Measurements from ENCODE around the gene HPCAL1. TPM values are rescaled to one million over a fixed set of nuclear protein-coding genes. Genes with fewer than 3 reads are reported as not detected.

The HPCAL1 gene
- total and polyA plus RNA-seq, 2 donors (not counting 3 experiments of a cell fraction or from before 2014, with no cell fraction given), result 56.5 to 77.4 TPM

GRCh38 chr2:10360460-10360849 lies 57.8 kb downstream of the HPCAL1 start:
- ChIA-PET CTCF (interaction anchor here (0.7 kb wide), 1 partner anchor 49 kb away, joined by 4 read pairs; no protein-coding TSS in a partner anchor), POLR2A (no interaction called here)
- H3K4me3 ChIP-seq (replicated peaks in 1 of 3; ENCODE audit: insufficient read depth in 1 of 3, low read depth in 1 of 3, low read length in 3 of 3), result no peak overlapping the region
- H3K4me1 ChIP-seq (ENCODE audit: control insufficient read depth, extremely low read depth, insufficient read depth, low read length), result no peaks in the 10 kb centered on the region
- H3K4me2 ChIP-seq (ENCODE audit: insufficient read depth, low read length), result no peak overlapping the region
- no TSS peak for BruUV-seq (replicated peaks)
- FAIRE-seq (no peak), DNase-seq (ENCODE audit: low read depth, low spot score) (no peak)
- dilution Hi-C loops (cut with MboI; ENCODE audit: extremely low pct_ligation_motif_present, low sequenced_read_pairs) (no loop called here), intact Hi-C loops (cut with micrococcal nuclease) (no loop called here)
- H3K9me1 ChIP-seq (replicated peaks; ENCODE audit: control insufficient read depth, extremely low read depth, insufficient read depth, low read length), result no peaks in the 10 kb centered on the region
- H4K20me1 ChIP-seq (replicated peaks; ENCODE audit: control insufficient read depth, extremely low read depth, insufficient read depth, low read length), result no peaks in the 10 kb centered on the region
- H3K27me3 ChIP-seq (ENCODE audit: control insufficient read depth in 2 of 2, insufficient read depth in 2 of 2, low read length in 2 of 2), result no peaks in the 10 kb centered on the region
- no peaks in the 10 kb centered on the region for H3K9me3 ChIP-seq (replicated peaks; ENCODE audit: control insufficient read depth, insufficient read depth, low read length)
- H3K9ac ChIP-seq (replicated peaks; ENCODE audit: extremely low read depth, insufficient read depth, low read length), result no peak overlapping the region
- no peak overlapping the region for H2AFZ ChIP-seq (ENCODE audit: low read depth, low read length)
- no peak overlapping the region for H3K27ac ChIP-seq (ENCODE audit: insufficient read depth, low read depth, low read length)
- H3K36me3 ChIP-seq (ENCODE audit: control insufficient read depth in 2 of 2, extremely low read depth in 1 of 2, insufficient read depth in 2 of 2, low read length in 2 of 2), result no peaks in the 10 kb centered on the region
- peaks cover 28% of the 10 kb centered on the region for H3K79me2 ChIP-seq (ENCODE audit: control insufficient read depth, insufficient read depth, low read length)
- no peak for TF ChIP-seq EZH2 (IDR thresholded peaks at IDR 0.05; ENCODE audit: borderline replicate concordance, low read depth, low read length, severe bottlenecking)
- TF ChIP-seq POLR2A (IDR thresholded peaks at IDR 0.05; ENCODE audit: low read depth, low read length), result no peak
- TF ChIP-seq CTCF (IDR thresholded peaks at IDR 0.05; ENCODE audit: extremely low read depth in 1 of 2, insufficient read depth in 1 of 2, low read depth in 1 of 2, low read length in 2 of 2), result no peak
- TF ChIP-seq JUN (IDR thresholded peaks at IDR 0.05; ENCODE audit: borderline replicate concordance, insufficient read depth, insufficient read length, low read depth), result no peak

- ChIA-PET CTCF (interaction anchor here (1.7 kb wide), 1 partner anchor 48 kb away, joined by 8 read pairs; no protein-coding TSS in a partner anchor), POLR2A (no interaction called here)
- peaks cover 25% of the 10 kb centered on the region for H3K79me2 ChIP-seq (ENCODE audit: control insufficient read depth, insufficient read depth, low read length)
- H3K27me3 ChIP-seq (ENCODE audit: control insufficient read depth in 2 of 2, insufficient read depth in 2 of 2, low read length in 2 of 2), result no peaks in the 10 kb centered on the region
- no peaks in the 10 kb centered on the region for H3K36me3 ChIP-seq (ENCODE audit: control insufficient read depth in 2 of 2, extremely low read depth in 1 of 2, insufficient read depth in 2 of 2, low read length in 2 of 2)
- H3K9ac ChIP-seq (replicated peaks; ENCODE audit: extremely low read depth, insufficient read depth, low read length), result no peak overlapping the region
- H4K20me1 ChIP-seq (replicated peaks; ENCODE audit: control insufficient read depth, extremely low read depth, insufficient read depth, low read length), result no peaks in the 10 kb centered on the region
- H3K9me3 ChIP-seq (replicated peaks; ENCODE audit: control insufficient read depth, insufficient read depth, low read length), result no peaks in the 10 kb centered on the region
- FAIRE-seq (no peak), DNase-seq (ENCODE audit: low read depth, low spot score) (no peak)
- BruUV-seq (replicated peaks), result no TSS peak
- TF ChIP-seq EZH2 (IDR thresholded peaks at IDR 0.05; ENCODE audit: borderline replicate concordance, low read depth, low read length, severe bottlenecking) (no peak), POLR2A (IDR thresholded peaks at IDR 0.05; ENCODE audit: low read depth, low read length) (no peak), GATA2 (IDR thresholded peaks at IDR 0.05; ENCODE audit: insufficient read depth, insufficient read length, low read depth, low read length) (no peak), CTCF (IDR thresholded peaks at IDR 0.05; ENCODE audit: extremely low read depth in 1 of 2, insufficient read depth in 1 of 2, low read depth in 1 of 2, low read length in 2 of 2) (no peak), MYC (IDR thresholded peaks at IDR 0.05; ENCODE audit: low read depth, low read length) (no peak), MAX (IDR thresholded peaks at IDR 0.05; ENCODE audit: insufficient read depth, insufficient read length) (no peak), FOS (IDR thresholded peaks at IDR 0.05; ENCODE audit: borderline replicate concordance, insufficient read depth, low read length) (no peak), JUN (IDR thresholded peaks at IDR 0.05; ENCODE audit: borderline replicate concordance, insufficient read depth, insufficient read length, low read depth) (no peak), POLR2AphosphoS5 (IDR thresholded peaks at IDR 0.05; ENCODE audit: insufficient read depth, low read depth, low read length) (no peak)
- H3K4me1 ChIP-seq (ENCODE audit: control insufficient read depth, extremely low read depth, insufficient read depth, low read length), result no peaks in the 10 kb centered on the region
- dilution Hi-C loops (cut with MboI; ENCODE audit: extremely low pct_ligation_motif_present, low sequenced_read_pairs) (no loop called here), intact Hi-C loops (cut with micrococcal nuclease) (no loop called here)
- H2AFZ ChIP-seq (ENCODE audit: low read depth, low read length), result no peak overlapping the region
- no peak overlapping the region for H3K4me2 ChIP-seq (ENCODE audit: insufficient read depth, low read length)
- H3K9me1 ChIP-seq (replicated peaks; ENCODE audit: control insufficient read depth, extremely low read depth, insufficient read depth, low read length), result no peaks in the 10 kb centered on the region
- H3K27ac ChIP-seq (ENCODE audit: insufficient read depth, low read depth, low read length), result no peak overlapping the region
- H3K4me3 ChIP-seq (replicated peaks in 1 of 3; ENCODE audit: insufficient read depth in 1 of 3, low read depth in 1 of 3, low read length in 3 of 3), result no peak overlapping the region
Observed at GRCh38 chr2:10360850-10361588, 58.3 kb downstream of the HPCAL1 start.

Measured in endothelial cell of umbilical vein (primary cell).